CD4-positive, alpha-beta memory T cell (primary cell): ENCODE data around the gene RNF152. TPM values are rescaled to one million over a fixed set of nuclear protein-coding genes. Genes with fewer than 3 reads are reported as not detected.

Experiments used
- CTCF ChIA-PET: fragments of 350-600 bp; sonication (Branson Sonifier 250); formaldehyde crosslinking; loops from one replicate; lab custom pipeline; 2021; ENCODE audit warnings: inconsistent platforms; ENCODE audit not compliant: partially characterized antibody; lab: Charles Lee
- POLR2A ChIA-PET: fragments of 350-600 bp; sonication (Branson Sonifier 250); formaldehyde crosslinking; loops from one replicate; lab custom pipeline; 2021; ENCODE audit not compliant: partially characterized antibody; lab: Charles Lee
- DNase-seq, 5 donors: peaks; one replicate each; pipeline versions ENCODE4 v3.0.0 to v3.0.0-alpha.2; 2020 to 2022; ENCODE audit warnings: mixed read lengths in 1 of 5
- H3K27ac ChIP-seq: one replicate; pipeline ENCODE4 v1.7.0; 2013; ENCODE audit warnings: low read depth, low read length
- H3K27me3 ChIP-seq: 2 replicates; pipeline ENCODE4 v1.7.0; 2013; ENCODE audit warnings: mild to moderate bottlenecking, low read length, moderate library complexity; ENCODE audit not compliant: insufficient read depth
- H3K36me3 ChIP-seq: 2 replicates; pipeline ENCODE4 v1.7.0; 2013; ENCODE audit warnings: mild to moderate bottlenecking, low read length, moderate library complexity; ENCODE audit not compliant: insufficient read depth
- H3K4me1 ChIP-seq: 2 replicates; pipeline ENCODE4 v1.7.0; 2013; ENCODE audit warnings: mild to moderate bottlenecking, low read length, moderate library complexity; ENCODE audit not compliant: insufficient read depth
- H3K4me3 ChIP-seq, 2 donors: one replicate each; pipeline ENCODE4 v1.7.0; 2013; ENCODE audit warnings: low read length in 2 of 2, mild to moderate bottlenecking in 1 of 2
- H3K9me3 ChIP-seq, 2 donors: one replicate each; pipeline ENCODE4 v1.7.0; 2013; ENCODE audit warnings: low read length in 2 of 2, control low read depth in 1 of 2; ENCODE audit not compliant: control insufficient read depth in 1 of 2
- H3K27ac Mint-ChIP-seq, 7 donors: one replicate each; pipeline ENCODE4 v1.8.0; 2020 to 2021; ENCODE audit warnings: mixed read lengths in 7 of 7, mild to moderate bottlenecking in 6 of 7, inconsistent platforms in 3 of 7, moderate library complexity in 3 of 7
- H3K27me3 Mint-ChIP-seq, 2 donors: one replicate each; pipeline ENCODE4 v1.8.0; 2020 to 2021; ENCODE audit warnings: mixed read lengths in 2 of 2
- H3K36me3 Mint-ChIP-seq, 2 donors: one replicate each; pipeline ENCODE4 v1.8.0; 2020 to 2021; ENCODE audit warnings: mixed read lengths in 2 of 2, inconsistent platforms in 1 of 2, mild to moderate bottlenecking in 1 of 2
- H3K4me1 Mint-ChIP-seq, 4 donors: one replicate each; pipeline ENCODE4 v1.8.0; 2020 to 2021; ENCODE audit warnings: mixed read lengths in 4 of 4, mild to moderate bottlenecking in 1 of 4
- H3K4me3 Mint-ChIP-seq, 8 donors: one replicate each; pipeline ENCODE4 v1.8.0; 2020 to 2021; ENCODE audit warnings: mixed read lengths in 8 of 8, mild to moderate bottlenecking in 7 of 8, moderate library complexity in 6 of 8, inconsistent platforms in 3 of 8
- H3K9me3 Mint-ChIP-seq, 8 donors: one replicate each; pipeline ENCODE4 v1.8.0; 2020 to 2021; ENCODE audit warnings: mixed read lengths in 8 of 8, mild to moderate bottlenecking in 5 of 8, inconsistent platforms in 3 of 8, moderate library complexity in 1 of 8
- intact Hi-C: fragments of 100-400 bp; cut with micrococcal nuclease; formaldehyde crosslinking; loops from one replicate; pipeline ENCODE4 v1.15.1; 2023
- polyA plus RNA-seq, 2 donors: library from polyadenylated mRNA; unstranded; fragments of 300-500 nt; fragmentation: Illumina TruSeq; gene quantifications; one replicate each; pipeline ENCODE4 v1.2.3, GENCODE V29; 2021
- total RNA-seq, 2 experiments: library from RNA; stranded (reverse); gene quantifications; one replicate each; pipeline ENCODE4 v1.2.3, GENCODE V29; 2021

The RNF152 gene
- total and polyA plus RNA-seq, 4 experiments from 2014 or later = 0.06 to 0.20 TPM; not detected in 2

GRCh38 chr18:61926532-61926931 is 33.7 kb upstream of the RNF152 start:
- DNase-seq = peak; percentile 18 to 44 (median 41)
- Mint-ChIP-seq H3K27me3 (no peaks in the 10 kb centered on the region), H3K4me1 (peaks cover 13 to 33% (median 23%) of the 10 kb centered on the region in 4 donors), H3K36me3 (no peaks in the 10 kb centered on the region), H3K27ac (peak overlapping the region in 3 of 7 donors; percentile 30 to 69 (median 37)), H3K4me3 (peak overlapping the region in 6 of 8 donors; percentile 12 to 75 (median 50)), H3K9me3 (peaks cover 0 to 10% (median 2%) of the 10 kb centered on the region in 8 donors)
- CTCF ChIA-PET = interaction anchor here (1.3 kb wide), 1 partner anchor 9 kb away, joined by 3 read pairs; no protein-coding TSS in a partner anchor
- Histone ChIP-seq H3K4me3 (no peak overlapping the region), H3K27me3 (no peaks in the 10 kb centered on the region), H3K36me3 (no peaks in the 10 kb centered on the region), H3K9me3 (no peaks in the 10 kb centered on the region), H3K4me1 (peaks cover 20% of the 10 kb centered on the region), H3K27ac (no peak overlapping the region)
- POLR2A ChIA-PET = no interaction called here
- intact Hi-C loops = no loop called here

GRCh38 chr18:61924550-61924949 is 31.7 kb upstream of the RNF152 start:
- Mint-ChIP-seq H3K36me3 (no peaks in the 10 kb centered on the region), H3K4me1 (peaks cover 13 to 30% (median 23%) of the 10 kb centered on the region in 4 donors), H3K9me3 (peaks cover 0 to 9% (median 2%) of the 10 kb centered on the region in 8 donors), H3K27ac (no peak overlapping the region), H3K4me3 (no peak overlapping the region), H3K27me3 (no peaks in the 10 kb centered on the region)
- intact Hi-C loops = no loop called here
- Histone ChIP-seq H3K4me3 (no peak overlapping the region), H3K27ac (no peak overlapping the region), H3K9me3 (no peaks in the 10 kb centered on the region), H3K27me3 (no peaks in the 10 kb centered on the region), H3K4me1 (peaks cover 20% of the 10 kb centered on the region), H3K36me3 (no peaks in the 10 kb centered on the region)
- ChIA-PET POLR2A (no interaction called here), CTCF (no interaction called here)
- DNase-seq = no peak

- ChIA-PET CTCF (interaction anchor here (1.1 kb wide), 1 partner anchor 20 kb away, joined by 3 read pairs; no protein-coding TSS in a partner anchor), POLR2A (no interaction called here)
These were observed 29.6 kb upstream of the RNF152 start for GRCh38 chr18:61922435-61922834.

GRCh38 chr18:61921621-61922235 is 28.9 kb upstream of the RNF152 start:
- Histone ChIP-seq H3K27me3 (no peaks in the 10 kb centered on the region), H3K9me3 (no peaks in the 10 kb centered on the region), H3K4me3 (no peak overlapping the region), H3K4me1 (peaks cover 12% of the 10 kb centered on the region), H3K36me3 (no peaks in the 10 kb centered on the region), H3K27ac (no peak overlapping the region)
- CTCF ChIA-PET = interaction anchor here (0.6 to 1.1 kb wide), 3 partner anchors 18 to 20 kb away, joined by 3 read pairs; no protein-coding TSS in a partner anchor
- Mint-ChIP-seq H3K4me3 (no peak overlapping the region), H3K27me3 (no peaks in the 10 kb centered on the region), H3K27ac (no peak overlapping the region), H3K9me3 (peaks cover 0 to 6% (median 0%) of the 10 kb centered on the region in 8 donors), H3K36me3 (no peaks in the 10 kb centered on the region), H3K4me1 (peaks cover 9 to 14% (median 11%) of the 10 kb centered on the region in 4 donors)
- POLR2A ChIA-PET = no interaction called here
- intact Hi-C loops = no loop called here
- DNase-seq = no peak

More at GRCh38 chr18:61922435-61922834, 29.6 kb upstream of the RNF152 start:
- H3K36me3 Mint-ChIP-seq = no peaks in the 10 kb centered on the region
- peaks cover 0 to 6% (median under 1%) of the 10 kb centered on the region in 8 donors for H3K9me3 Mint-ChIP-seq
- intact Hi-C loops = no loop called here
- H3K4me3 Mint-ChIP-seq = no peak overlapping the region
- peaks cover 13 to 21% (median 17%) of the 10 kb centered on the region in 4 donors for H3K4me1 Mint-ChIP-seq
- Histone ChIP-seq H3K9me3 (no peaks in the 10 kb centered on the region), H3K4me1 (peaks cover 19% of the 10 kb centered on the region), H3K4me3 (no peak overlapping the region), H3K36me3 (no peaks in the 10 kb centered on the region), H3K27ac (no peak overlapping the region), H3K27me3 (no peaks in the 10 kb centered on the region)
- no peaks in the 10 kb centered on the region for H3K27me3 Mint-ChIP-seq
- H3K27ac Mint-ChIP-seq = no peak overlapping the region
- no peak for DNase-seq

- Histone ChIP-seq H3K4me1 (no peaks in the 10 kb centered on the region), H3K36me3 (no peaks in the 10 kb centered on the region), H3K27ac (no peak overlapping the region), H3K27me3 (no peaks in the 10 kb centered on the region), H3K9me3 (no peaks in the 10 kb centered on the region), H3K4me3 (no peak overlapping the region)
- H3K4me1 Mint-ChIP-seq = no peaks in the 10 kb centered on the region
- DNase-seq = no peak
- no peaks in the 10 kb centered on the region for H3K36me3 Mint-ChIP-seq
- peaks cover 0 to 5% (median 0%) of the 10 kb centered on the region in 8 donors for H3K9me3 Mint-ChIP-seq
- no peak overlapping the region for H3K4me3 Mint-ChIP-seq
- peaks cover 2 to 3% of the 10 kb centered on the region in 2 donors for H3K27me3 Mint-ChIP-seq
- H3K27ac Mint-ChIP-seq = no peak overlapping the region
- ChIA-PET CTCF (interaction anchor here (1.6 kb wide), 1 partner anchor 8 kb away, joined by 3 read pairs; no protein-coding TSS in a partner anchor), POLR2A (no interaction called here)
- intact Hi-C loops = no loop called here
These were observed 25.0 kb upstream of the RNF152 start for GRCh38 chr18:61917818-61918217.

- Mint-ChIP-seq H3K27me3 (peaks cover 2 to 7% of the 10 kb centered on the region in 2 donors), H3K36me3 (no peaks in the 10 kb centered on the region), H3K27ac (no peak overlapping the region), H3K4me3 (no peak overlapping the region), H3K4me1 (no peaks in the 10 kb centered on the region), H3K9me3 (no peaks in the 10 kb centered on the region)
- no peak for DNase-seq
- no peaks in the 10 kb centered on the region for H3K27me3 ChIP-seq
- no peaks in the 10 kb centered on the region for H3K9me3 ChIP-seq
- no peak overlapping the region for H3K4me3 ChIP-seq
- POLR2A ChIA-PET = no interaction called here
- no peaks in the 10 kb centered on the region for H3K4me1 ChIP-seq
- no peak overlapping the region for H3K27ac ChIP-seq
- no peaks in the 10 kb centered on the region for H3K36me3 ChIP-seq
- CTCF ChIA-PET = interaction anchor here (1.2 kb wide), 1 partner anchor 10 kb away, joined by 3 read pairs; no protein-coding TSS in a partner anchor
- intact Hi-C loops = no loop called here
These were observed 19.7 kb upstream of the RNF152 start for GRCh38 chr18:61912476-61912875.

GRCh38 chr18:61910101-61910500 is 17.3 kb upstream of the RNF152 start:
- CTCF ChIA-PET = no interaction called here
- no peaks in the 10 kb centered on the region for H3K36me3 Mint-ChIP-seq
- H3K4me3 Mint-ChIP-seq = no peak overlapping the region
- DNase-seq = no peak
- H3K27me3 ChIP-seq = no peaks in the 10 kb centered on the region
- POLR2A ChIA-PET = no interaction called here
- peaks cover 4 to 7% of the 10 kb centered on the region in 2 donors for H3K27me3 Mint-ChIP-seq
- intact Hi-C loops = no loop called here
- H3K27ac Mint-ChIP-seq = no peak overlapping the region
- H3K27ac ChIP-seq = no peak overlapping the region
- no peaks in the 10 kb centered on the region for H3K36me3 ChIP-seq
- H3K4me1 Mint-ChIP-seq = no peaks in the 10 kb centered on the region
- no peaks in the 10 kb centered on the region for H3K9me3 Mint-ChIP-seq
- no peaks in the 10 kb centered on the region for H3K9me3 ChIP-seq
- no peak overlapping the region for H3K4me3 ChIP-seq
- H3K4me1 ChIP-seq = no peaks in the 10 kb centered on the region
